Right lung (tissue), 5 donors: ENCODE measurements around the gene OCRL. TPM values are rescaled to one million over a fixed set of nuclear protein-coding genes. Genes with fewer than 3 reads are reported as not detected.
"Not testable (repeated sequence)": the region's sequence is repeated elsewhere in the genome, so short reads cannot be mapped to it uniquely, and the experiment has no call there.

Experiments used
- DNase-seq, 2 donors: peaks; one replicate each; pipeline ENCODE4 v3.0.0-alpha.2; 2013
- polyA plus RNA-seq, 5 donors: library from polyadenylated mRNA; unstranded; fragments of 120-200 nt; gene quantifications; one replicate each; pipeline versions ENCODE4 v1.2.1 to v1.2.3, GENCODE V29; 2013; ENCODE audit warnings: inconsistent platforms in 1 of 5, low replicate concordance in 1 of 5; ENCODE audit not compliant: insufficient read length in 5 of 5, insufficient read depth in 1 of 5

OCRL gene
- polyA plus RNA-seq, 5 donors: 23.3 to 29.9 (median 28.5) TPM

- no peak for DNase-seq
Observed at GRCh38 chrX:129531132-129531531, 8.9 kb upstream of the OCRL start.

GRCh38 chrX:129534816-129535578 lies 5.1 kb upstream of the OCRL start:
- no peak for DNase-seq

DNA sequence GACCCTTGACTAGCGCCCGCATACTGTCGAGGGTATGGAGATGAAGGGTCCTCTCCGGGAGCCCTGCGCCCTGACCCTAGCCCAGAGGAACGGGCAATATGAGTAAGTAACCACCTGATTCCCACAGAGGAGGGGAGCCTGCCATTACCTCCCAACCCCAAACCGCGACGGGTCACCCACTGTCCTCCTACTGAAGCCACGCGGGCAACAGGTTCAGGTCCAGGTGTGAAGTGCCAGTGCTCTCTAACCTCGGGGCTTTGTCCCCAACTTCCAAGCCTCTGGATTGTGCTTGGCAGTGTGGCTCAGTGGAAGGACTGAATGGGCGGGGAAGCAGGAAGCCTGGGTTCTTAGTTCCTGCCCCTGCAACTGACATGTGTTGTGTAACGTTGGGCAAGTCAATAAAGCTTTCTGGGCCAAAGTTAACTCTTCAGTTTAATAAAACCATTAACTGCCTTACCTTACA lies 694 bp downstream of the OCRL start:
- DNase-seq: no peak

GRCh38 chrX:129544780-129545179 lies 4.7 kb downstream of the OCRL start:
- no peak for DNase-seq

GRCh38 chrX:129545408-129545807 lies 5.3 kb downstream of the OCRL start:
- DNase-seq: no peak

GRCh38 chrX:129549124-129549523 lies 9.1 kb downstream of the OCRL start:
- DNase-seq: no peak

- no peak for DNase-seq
Observed at GRCh38 chrX:129553619-129554288, 13.7 kb downstream of the OCRL start.

DNA sequence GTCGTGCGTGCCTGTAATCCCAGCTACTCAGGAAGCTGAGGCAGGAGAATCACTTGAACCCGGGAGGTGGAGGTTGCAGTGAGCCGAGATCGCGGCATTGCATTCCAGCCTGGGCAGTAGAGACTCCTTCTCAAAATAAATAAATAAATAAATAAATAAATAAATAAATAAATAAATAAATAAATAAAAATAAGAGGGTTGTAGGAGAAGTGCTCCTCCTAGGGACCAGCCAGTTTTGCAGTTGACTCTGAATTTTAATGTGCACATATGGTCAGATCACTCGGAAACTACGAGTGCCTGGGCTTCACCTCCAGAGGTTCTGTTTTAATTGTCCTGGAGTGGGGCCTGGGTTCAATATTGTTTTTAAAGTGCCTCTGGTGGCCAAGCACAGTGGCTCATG lies 14.8 kb downstream of the OCRL start:
- not testable (repeated sequence) for DNase-seq

DNA sequence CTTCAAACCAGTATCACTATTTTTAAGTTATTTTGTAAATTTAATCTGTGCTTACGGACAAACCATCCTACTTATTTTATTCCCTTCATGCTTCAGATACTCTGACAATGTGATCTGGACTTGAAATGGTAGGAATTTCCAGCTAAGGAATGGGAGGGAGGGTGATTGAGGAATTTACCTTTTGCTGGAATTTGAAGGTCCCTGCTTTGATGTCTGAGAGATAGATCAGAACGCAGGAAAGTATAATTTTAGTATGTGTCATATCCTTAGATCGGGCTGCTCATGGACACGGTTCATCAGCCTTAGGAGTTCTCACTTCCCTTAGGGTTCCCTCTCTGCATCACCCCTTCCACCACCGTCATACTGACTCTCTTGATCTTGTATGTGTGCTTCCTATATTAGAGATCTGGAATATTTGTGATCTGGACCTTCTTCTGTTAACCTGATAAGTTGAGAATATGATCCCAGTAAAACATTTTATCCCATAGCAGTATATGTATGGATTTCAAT lies 16.8 kb downstream of the OCRL start:
- DNase-seq: no peak

- DNase-seq: no peak
Observed at GRCh38 chrX:129557844-129558480, 17.9 kb downstream of the OCRL start.

GRCh38 chrX:129559783-129560182 lies 19.7 kb downstream of the OCRL start:
- no peak for DNase-seq

DNA sequence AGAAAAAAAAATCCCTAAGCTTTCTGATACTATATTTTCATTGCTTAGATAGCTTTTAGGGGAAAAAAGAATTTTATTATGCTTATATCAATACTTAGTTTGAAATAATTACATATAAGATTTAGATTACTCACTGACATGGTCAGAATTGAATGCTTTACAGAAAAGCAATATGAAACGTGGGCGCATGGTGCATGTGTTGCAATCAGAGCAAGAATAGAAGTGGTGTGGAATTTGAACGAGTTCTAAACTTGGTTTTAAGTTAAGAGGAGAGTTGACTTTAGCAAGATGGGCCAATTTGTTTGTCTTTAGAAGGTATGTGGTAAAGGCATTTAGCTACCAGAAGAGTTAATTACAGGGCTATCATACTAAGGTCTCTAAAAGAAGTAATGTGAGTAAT lies 21.4 kb downstream of the OCRL start:
- DNase-seq: no peak

- not testable (repeated sequence) for DNase-seq
Observed at GRCh38 chrX:129564345-129564744, 24.3 kb downstream of the OCRL start.

DNA sequence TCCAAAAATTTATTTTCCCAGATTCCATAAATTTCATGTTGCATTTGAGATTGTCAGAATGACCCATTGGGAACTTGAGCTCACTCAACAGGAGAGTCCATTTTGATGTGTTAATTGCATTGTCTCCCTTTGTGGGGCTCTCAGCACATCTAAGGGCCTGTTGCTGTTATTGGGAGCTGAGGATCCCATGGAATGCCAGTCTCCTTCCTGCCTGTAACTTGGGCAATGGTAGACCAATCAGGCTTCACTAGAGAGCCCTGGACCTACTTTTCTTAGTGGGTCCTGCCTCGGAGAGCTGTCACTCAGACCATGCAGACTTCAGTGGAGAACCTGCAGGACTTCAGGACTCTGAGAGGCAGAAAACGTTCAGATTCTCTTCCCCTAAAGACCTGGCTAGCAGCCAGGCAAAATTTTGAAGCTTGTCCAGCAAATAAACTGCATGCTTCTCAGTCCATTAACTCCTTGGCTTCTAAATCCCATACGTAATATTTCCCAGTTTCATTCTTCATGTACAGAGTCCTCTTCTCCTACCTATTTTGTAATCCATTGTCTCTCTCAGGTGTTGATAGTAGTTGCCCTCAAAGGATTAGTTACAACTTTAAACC lies 25.1 kb downstream of the OCRL start:
- peak; percentile 54 to 55 for DNase-seq

- peak; percentile 6 to 22 for DNase-seq
Observed at GRCh38 chrX:129566073-129566472, 26.0 kb downstream of the OCRL start.

DNA sequence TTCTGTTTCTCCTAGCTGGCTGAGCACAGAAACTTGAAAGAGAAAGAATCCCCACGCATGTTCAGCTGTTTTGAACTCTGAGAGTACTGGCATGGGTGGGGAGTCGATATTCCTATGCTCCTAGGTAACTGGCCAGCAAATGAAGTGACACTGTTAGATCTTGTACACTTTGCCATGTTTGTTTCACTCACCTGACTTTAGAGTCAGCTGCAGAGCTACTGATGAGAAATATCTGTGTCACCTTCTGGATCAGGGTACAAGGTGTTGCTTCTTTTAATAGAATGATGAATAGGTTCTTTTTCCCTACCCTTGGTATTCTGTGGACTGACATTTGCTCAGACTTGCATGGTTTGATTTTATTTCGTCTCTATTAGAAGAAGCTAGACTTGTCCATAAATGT lies 28.3 kb downstream of the OCRL start:
- DNase-seq: no peak

DNA sequence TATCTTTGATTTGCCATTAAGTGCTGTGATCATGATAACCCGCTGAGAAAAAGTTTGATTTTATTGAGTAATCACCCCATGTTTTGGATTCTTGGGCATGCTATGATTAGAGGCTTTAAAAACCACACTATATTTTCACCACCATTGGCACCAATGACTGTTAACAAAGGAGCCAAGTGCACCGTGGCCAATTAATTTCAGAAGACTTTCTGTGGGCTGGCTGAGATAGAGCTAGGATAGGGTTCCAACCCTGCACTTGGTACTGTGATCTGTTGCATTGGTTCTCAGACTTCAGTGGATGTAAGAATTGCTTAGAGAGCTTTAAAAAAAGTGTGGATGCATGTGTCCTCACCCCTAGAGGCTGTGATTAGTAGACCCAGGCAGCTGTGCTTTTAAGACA lies 32.4 kb downstream of the OCRL start:
- DNase-seq: no peak

DNA sequence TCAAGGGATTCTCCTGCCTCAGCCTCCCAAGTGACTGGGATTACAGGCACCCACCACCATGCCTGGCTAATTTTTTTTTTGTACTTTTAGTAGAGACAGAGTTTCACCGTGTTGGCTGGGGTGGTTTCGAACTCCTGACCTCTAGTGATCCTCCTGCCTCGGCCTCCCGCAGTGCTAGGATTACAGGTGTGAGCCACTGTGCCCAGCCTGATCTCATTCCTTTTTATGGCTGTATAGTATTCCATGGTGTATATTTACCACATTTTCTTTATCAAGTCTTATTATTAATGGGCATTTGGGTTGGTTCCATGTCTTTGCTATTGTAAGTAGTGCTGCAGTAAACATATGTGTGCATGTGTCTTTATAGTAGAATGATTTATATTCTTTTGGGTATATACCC lies 33.6 kb downstream of the OCRL start:
- DNase-seq: not testable (repeated sequence)

GRCh38 chrX:129574214-129574613 lies 34.2 kb downstream of the OCRL start:
- no peak for DNase-seq

GRCh38 chrX:129576539-129576938 lies 36.5 kb downstream of the OCRL start:
- DNase-seq: no peak

DNA sequence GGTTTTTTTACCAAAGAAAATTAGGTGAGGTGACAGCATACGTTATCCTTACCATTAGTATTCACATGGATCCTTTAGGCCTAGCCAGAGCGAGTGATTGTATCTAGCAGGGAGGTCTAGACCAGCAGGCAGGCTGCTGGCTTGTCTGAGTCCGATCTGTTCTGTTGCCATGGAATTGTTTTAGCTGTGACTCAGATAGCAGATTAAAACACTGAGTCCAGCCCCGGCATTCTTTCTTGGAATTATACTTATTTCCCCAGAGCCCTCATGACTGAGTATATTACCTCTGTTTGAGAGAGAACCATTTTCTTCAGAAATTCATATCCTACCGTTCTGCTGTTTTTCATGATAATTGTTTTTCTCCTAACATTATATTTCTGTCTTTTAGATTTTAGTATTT lies 37.4 kb downstream of the OCRL start:
- no peak for DNase-seq

DNA sequence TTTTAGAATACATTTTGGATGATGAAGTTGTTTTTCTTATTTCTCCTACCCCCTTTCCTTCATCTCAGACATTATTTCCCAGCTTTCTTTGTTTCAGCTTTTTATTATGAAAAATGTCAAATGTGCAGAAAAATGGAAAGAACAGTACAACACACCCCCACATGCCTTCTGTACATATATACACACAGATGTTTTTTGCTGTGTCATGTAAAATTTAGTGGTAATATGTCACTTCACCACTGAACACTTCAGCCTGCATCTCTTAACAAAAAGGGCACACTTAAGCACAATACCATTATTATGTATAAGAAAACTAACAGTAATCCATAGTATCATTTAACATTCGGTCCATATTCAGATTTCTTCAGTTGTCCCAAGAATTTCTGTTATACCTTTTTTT lies 37.8 kb downstream of the OCRL start:
- no peak for DNase-seq
